ENCODE measurements around the gene ZNF132. TPM values are rescaled to one million over a fixed set of nuclear protein-coding genes. Genes with fewer than 3 reads are reported as not detected.
"Not testable (repeated sequence)": the region's sequence is repeated elsewhere in the genome, so short reads cannot be mapped to it uniquely, and the experiment has no call there.

ZNF132 gene
- total RNA-seq (2014; rRNA removed; shearing (Covaris generic); ENCODE audit: low replicate concordance): not detected in 2 replicates

GRCh38 chr19:58439576-58440554, at the start of gene ZNF132:
Gene ZNF132 (minus strand): TSS chr19:58440153. CDS start chr19:58439821, 332 bp downstream.
- Histone ChIP-seq H3K4me2 (ENCODE audit: low read depth, low read length, poor library complexity, severe bottlenecking) (no peak within 1 kb of the TSS), H3K27ac (ENCODE audit: low read length) (no peak within 1 kb of the TSS), H3K27me3 (ENCODE audit: low read length) (no peaks in the 10 kb centered on the region), H2AFZ (ENCODE audit: low read length) (no peak within 1 kb of the TSS), H3K9ac (ENCODE audit: low read length) (no peak within 1 kb of the TSS), H3K9me2 (replicated peaks; ENCODE audit: insufficient read depth, low read length) (no peaks in the 10 kb centered on the region), H3K9me3 (ENCODE audit: low read length) (peaks cover 7% of the 10 kb centered on the region), H3K36me3 (ENCODE audit: insufficient read depth, low read length) (no peaks in the 10 kb centered on the region), H3K4me1 (ENCODE audit: low read length) (peaks cover 2% of the 10 kb centered on the region), H4K20me1 (ENCODE audit: insufficient read depth, low read depth, low read length) (no peaks in the 10 kb centered on the region), H3K4me3 (ENCODE audit: low read length) (no peak within 1 kb of the TSS), H3K79me2 (ENCODE audit: low read length) (no peaks in the 10 kb centered on the region)
- no peak for DNase-seq

GRCh38 chr19:58484349-58484748, 44.4 kb upstream of the ZNF132 start:
- not testable (repeated sequence) for H3K4me1 ChIP-seq (ENCODE audit: low read length); H3K27me3 ChIP-seq (ENCODE audit: low read length); H3K36me3 ChIP-seq (ENCODE audit: insufficient read depth, low read length); DNase-seq; H3K27ac ChIP-seq (ENCODE audit: low read length); H3K9me2 ChIP-seq (replicated peaks; ENCODE audit: insufficient read depth, low read length); H3K79me2 ChIP-seq (ENCODE audit: low read length); H3K9ac ChIP-seq (ENCODE audit: low read length); H3K9me3 ChIP-seq (ENCODE audit: low read length); H4K20me1 ChIP-seq (ENCODE audit: insufficient read depth, low read depth, low read length); H3K4me2 ChIP-seq (ENCODE audit: low read depth, low read length, poor library complexity, severe bottlenecking); H3K4me3 ChIP-seq (ENCODE audit: low read length); H2AFZ ChIP-seq (ENCODE audit: low read length)

DNA sequence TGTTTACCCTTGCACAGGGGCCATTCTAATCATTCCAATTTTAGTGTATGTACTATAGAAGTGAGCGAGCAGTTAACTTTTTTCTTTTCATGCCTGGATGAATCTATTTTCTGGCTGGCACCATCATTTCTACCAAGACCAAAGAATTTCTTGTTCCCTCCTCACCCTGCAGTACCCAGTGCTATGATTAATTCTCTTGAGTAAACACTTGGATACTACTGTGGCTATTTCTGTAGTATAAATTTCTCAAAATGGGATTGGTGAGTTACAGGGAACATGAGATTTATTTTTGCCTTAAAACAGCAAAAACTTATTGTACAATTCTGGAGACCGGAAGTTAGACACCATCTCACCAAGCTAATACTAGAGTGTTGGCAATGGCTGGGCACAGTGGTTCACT, 43.8 kb upstream of the ZNF132 start:
- Histone ChIP-seq H3K9me3 (ENCODE audit: low read length) (no peaks in the 10 kb centered on the region), H3K4me3 (ENCODE audit: low read length) (no peak overlapping the region), H4K20me1 (ENCODE audit: insufficient read depth, low read depth, low read length) (no peaks in the 10 kb centered on the region), H3K27ac (ENCODE audit: low read length) (no peak overlapping the region), H2AFZ (ENCODE audit: low read length) (no peak overlapping the region), H3K4me1 (ENCODE audit: low read length) (no peaks in the 10 kb centered on the region; the same call in 1 of the 2 replicates), H3K36me3 (ENCODE audit: insufficient read depth, low read length) (no peaks in the 10 kb centered on the region), H3K79me2 (ENCODE audit: low read length) (no peaks in the 10 kb centered on the region), H3K9me2 (replicated peaks; ENCODE audit: insufficient read depth, low read length) (no peaks in the 10 kb centered on the region), H3K9ac (ENCODE audit: low read length) (no peak overlapping the region), H3K27me3 (ENCODE audit: low read length) (no peaks in the 10 kb centered on the region; the same call in 1 of the 2 replicates), H3K4me2 (ENCODE audit: low read depth, low read length, poor library complexity, severe bottlenecking) (no peak overlapping the region)
- DNase-seq: no peak

DNA sequence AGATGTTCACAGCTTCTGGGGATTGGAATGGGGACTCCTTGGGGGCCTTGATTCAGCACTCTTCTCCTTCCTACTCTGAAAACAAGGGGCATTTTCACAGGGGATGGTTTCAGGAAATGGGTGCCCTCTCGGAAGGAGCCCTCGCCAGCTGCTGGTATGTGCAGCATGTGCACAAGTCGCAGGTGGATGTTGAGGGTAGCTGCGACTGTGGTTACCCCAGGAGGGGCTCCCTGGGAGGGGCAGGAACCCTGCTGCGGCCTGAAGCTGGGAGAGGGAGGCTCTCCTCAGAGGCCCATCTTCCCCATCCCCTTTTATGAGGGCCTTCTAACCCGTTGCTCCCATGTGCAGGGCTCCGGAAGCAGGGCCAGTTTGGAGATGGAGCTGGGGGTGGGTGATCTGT, 42.4 kb upstream of the ZNF132 start:
- Histone ChIP-seq H3K4me2 (ENCODE audit: low read depth, low read length, poor library complexity, severe bottlenecking) (no peak overlapping the region), H3K79me2 (ENCODE audit: low read length) (peaks cover 3% of the 10 kb centered on the region; the same call in 1 of the 2 replicates), H2AFZ (ENCODE audit: low read length) (no peak overlapping the region), H3K9me3 (ENCODE audit: low read length) (no peaks in the 10 kb centered on the region), H4K20me1 (ENCODE audit: insufficient read depth, low read depth, low read length) (no peaks in the 10 kb centered on the region), H3K4me1 (ENCODE audit: low read length) (peaks cover 4% of the 10 kb centered on the region), H3K36me3 (ENCODE audit: insufficient read depth, low read length) (no peaks in the 10 kb centered on the region), H3K9ac (ENCODE audit: low read length) (no peak overlapping the region), H3K27ac (ENCODE audit: low read length) (no peak overlapping the region), H3K27me3 (ENCODE audit: low read length) (no peaks in the 10 kb centered on the region), H3K9me2 (replicated peaks; ENCODE audit: insufficient read depth, low read length) (no peaks in the 10 kb centered on the region), H3K4me3 (ENCODE audit: low read length) (no peak overlapping the region)
- DNase-seq: no peak

DNA sequence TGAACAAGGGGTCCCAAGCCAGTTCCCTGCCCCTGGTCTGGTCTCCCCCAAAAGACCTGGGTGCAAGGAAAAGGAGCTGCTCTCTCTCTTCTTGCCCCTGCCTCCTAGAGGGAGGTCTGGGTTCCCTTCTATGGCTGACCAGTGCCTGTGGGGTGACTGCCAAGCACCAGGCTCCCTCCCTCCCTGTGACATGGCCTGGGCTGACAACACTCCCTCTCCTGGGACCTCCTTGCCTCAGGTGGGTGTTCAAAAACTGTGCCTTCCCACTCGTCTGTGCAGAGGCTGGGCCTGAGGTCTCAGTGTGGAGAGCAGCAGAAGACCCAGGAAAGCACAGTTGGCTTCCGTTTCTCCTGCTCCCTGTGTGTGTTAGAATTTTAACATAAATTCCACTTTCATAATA, 40.9 kb upstream of the ZNF132 start:
- no peak for DNase-seq
- no peak overlapping the region for H3K4me2 ChIP-seq (ENCODE audit: low read depth, low read length, poor library complexity, severe bottlenecking)
- no peaks in the 10 kb centered on the region for H4K20me1 ChIP-seq (ENCODE audit: insufficient read depth, low read depth, low read length)
- H2AFZ ChIP-seq (ENCODE audit: low read length): no peak overlapping the region
- H3K9me3 ChIP-seq (ENCODE audit: low read length): no peaks in the 10 kb centered on the region
- no peaks in the 10 kb centered on the region for H3K36me3 ChIP-seq (ENCODE audit: insufficient read depth, low read length)
- H3K27ac ChIP-seq (ENCODE audit: low read length): no peak overlapping the region
- H3K4me3 ChIP-seq (ENCODE audit: low read length): no peak overlapping the region
- no peaks in the 10 kb centered on the region for H3K9me2 ChIP-seq (replicated peaks; ENCODE audit: insufficient read depth, low read length)
- H3K9ac ChIP-seq (ENCODE audit: low read length): no peak overlapping the region
- H3K27me3 ChIP-seq (ENCODE audit: low read length): no peaks in the 10 kb centered on the region
- peaks cover 15% of the 10 kb centered on the region for H3K4me1 ChIP-seq (ENCODE audit: low read length)
- peaks cover 9% of the 10 kb centered on the region; the same call in 1 of the 2 replicates for H3K79me2 ChIP-seq (ENCODE audit: low read length)

- no peak overlapping the region for H3K9ac ChIP-seq (ENCODE audit: low read length)
- no peak for DNase-seq
- no peak overlapping the region for H2AFZ ChIP-seq (ENCODE audit: low read length)
- H3K79me2 ChIP-seq (ENCODE audit: low read length): peaks cover 9% of the 10 kb centered on the region; the same call in 1 of the 2 replicates
- H3K36me3 ChIP-seq (ENCODE audit: insufficient read depth, low read length): no peaks in the 10 kb centered on the region
- no peaks in the 10 kb centered on the region for H3K9me3 ChIP-seq (ENCODE audit: low read length)
- no peak overlapping the region for H3K4me3 ChIP-seq (ENCODE audit: low read length)
- H3K4me1 ChIP-seq (ENCODE audit: low read length): peaks cover 16% of the 10 kb centered on the region
- H3K9me2 ChIP-seq (replicated peaks; ENCODE audit: insufficient read depth, low read length): no peaks in the 10 kb centered on the region
- H3K27me3 ChIP-seq (ENCODE audit: low read length): no peaks in the 10 kb centered on the region
- H3K4me2 ChIP-seq (ENCODE audit: low read depth, low read length, poor library complexity, severe bottlenecking): no peak overlapping the region
- no peak overlapping the region for H3K27ac ChIP-seq (ENCODE audit: low read length)
- no peaks in the 10 kb centered on the region for H4K20me1 ChIP-seq (ENCODE audit: insufficient read depth, low read depth, low read length)
These were observed 40.5 kb upstream of the ZNF132 start for GRCh38 chr19:58480481-58480830.

DNA sequence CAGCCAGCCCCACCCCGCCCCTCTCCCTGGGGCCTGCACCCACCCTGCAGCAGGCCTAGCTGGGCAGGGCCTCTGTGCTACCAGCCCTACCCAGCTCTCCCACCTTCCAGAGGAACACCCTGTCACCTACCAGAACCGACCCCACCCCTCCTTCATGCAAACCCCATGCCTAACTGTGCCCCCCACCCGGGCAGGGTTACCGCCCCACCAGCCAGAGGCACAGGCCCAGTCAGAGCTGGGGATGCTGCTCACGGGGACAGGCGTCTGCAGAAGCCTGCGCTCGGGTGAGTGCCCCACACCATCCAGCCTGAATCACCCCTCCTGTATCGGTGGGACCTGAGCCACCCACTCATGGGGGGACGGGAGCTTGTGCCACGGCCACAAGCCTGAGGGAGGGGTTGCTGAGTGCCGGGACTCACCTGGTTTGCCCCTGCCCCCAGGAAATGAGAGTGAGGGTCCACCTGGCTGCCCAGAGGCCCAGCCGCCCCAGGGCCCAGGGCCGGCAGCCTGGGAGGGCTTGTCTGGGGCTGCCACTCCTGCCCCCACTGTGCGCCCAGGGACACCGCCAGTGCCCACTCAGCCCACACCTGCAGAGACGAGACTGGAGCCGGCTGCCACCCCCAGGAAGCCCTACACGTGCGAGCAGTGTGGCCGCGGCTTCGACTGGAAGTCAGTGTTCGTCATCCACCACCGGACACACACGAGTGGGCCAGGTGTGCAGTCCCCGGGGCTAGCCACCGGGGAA, 40.0 kb upstream of the ZNF132 start:
- no peak for DNase-seq
- Histone ChIP-seq H3K79me2 (ENCODE audit: low read length) (peaks cover 9% of the 10 kb centered on the region; the same call in 1 of the 2 replicates), H3K9me2 (replicated peaks; ENCODE audit: insufficient read depth, low read length) (no peaks in the 10 kb centered on the region), H3K4me1 (ENCODE audit: low read length) (peaks cover 21% of the 10 kb centered on the region), H3K9me3 (ENCODE audit: low read length) (no peaks in the 10 kb centered on the region), H3K9ac (ENCODE audit: low read length) (no peak overlapping the region), H4K20me1 (ENCODE audit: insufficient read depth, low read depth, low read length) (no peaks in the 10 kb centered on the region), H3K27ac (ENCODE audit: low read length) (no peak overlapping the region), H3K4me2 (ENCODE audit: low read depth, low read length, poor library complexity, severe bottlenecking) (no peak overlapping the region), H3K36me3 (ENCODE audit: insufficient read depth, low read length) (no peaks in the 10 kb centered on the region), H3K4me3 (ENCODE audit: low read length) (no peak overlapping the region), H3K27me3 (ENCODE audit: low read length) (no peaks in the 10 kb centered on the region), H2AFZ (ENCODE audit: low read length) (no peak overlapping the region)

- DNase-seq: no peak
- no peaks in the 10 kb centered on the region for H3K9me2 ChIP-seq (replicated peaks; ENCODE audit: insufficient read depth, low read length)
- H3K9ac ChIP-seq (ENCODE audit: low read length): no peak overlapping the region
- no peak overlapping the region for H3K27ac ChIP-seq (ENCODE audit: low read length)
- H4K20me1 ChIP-seq (ENCODE audit: insufficient read depth, low read depth, low read length): no peaks in the 10 kb centered on the region
- no peak overlapping the region for H3K4me2 ChIP-seq (ENCODE audit: low read depth, low read length, poor library complexity, severe bottlenecking)
- no peaks in the 10 kb centered on the region for H3K36me3 ChIP-seq (ENCODE audit: insufficient read depth, low read length)
- no peak overlapping the region for H3K4me3 ChIP-seq (ENCODE audit: low read length)
- peaks cover 27% of the 10 kb centered on the region for H3K4me1 ChIP-seq (ENCODE audit: low read length)
- H3K9me3 ChIP-seq (ENCODE audit: low read length): no peaks in the 10 kb centered on the region
- peaks cover 9% of the 10 kb centered on the region; the same call in 1 of the 2 replicates for H3K79me2 ChIP-seq (ENCODE audit: low read length)
- no peaks in the 10 kb centered on the region for H3K27me3 ChIP-seq (ENCODE audit: low read length)
- H2AFZ ChIP-seq (ENCODE audit: low read length): no peak overlapping the region
These were observed 39.4 kb upstream of the ZNF132 start for GRCh38 chr19:58479303-58479702.
